Activated T-cell treated with anti-CD3 and anti-CD28 coated beads, Interleukin-2, amount 50 U/mL, for 72 hours (primary cell): ENCODE measurements around the gene CNTLN. TPM values are rescaled to one million over a fixed set of nuclear protein-coding genes. Genes with fewer than 3 reads are reported as not detected.
"Not testable (repeated sequence)": the region's sequence is repeated elsewhere in the genome, so short reads cannot be mapped to it uniquely, and the experiment has no call there.

Experiments
- ATAC-seq, 2 donors: fragments of 150-1000 bp; cut with Tn5 transposase; replicated peaks in 1 of 2; 2 replicates each; pipeline ENCODE4 v1.10.0; 2021; ENCODE audit warnings: moderate library complexity in 2 of 2, mild to moderate bottlenecking in 1 of 2
- DNase-seq, 2 donors: peaks; one replicate each; pipeline ENCODE4 v3.0.0; 2021 to 2022; ENCODE audit warnings: mixed read lengths in 1 of 2
- H3K27ac Mint-ChIP-seq: one replicate; pipeline ENCODE4 v1.8.0; 2022; ENCODE audit warnings: mild to moderate bottlenecking, moderate library complexity, mixed read lengths
- H3K27me3 Mint-ChIP-seq: one replicate; pipeline ENCODE4 v1.8.0; 2022; ENCODE audit warnings: low read depth, mixed read lengths
- H3K36me3 Mint-ChIP-seq, 2 donors: one replicate each; pipeline ENCODE4 v1.8.0; 2022; ENCODE audit warnings: mixed read lengths in 2 of 2, mild to moderate bottlenecking in 1 of 2; ENCODE audit not compliant: insufficient read depth in 2 of 2
- H3K4me1 Mint-ChIP-seq: one replicate; pipeline ENCODE4 v1.8.0; 2022; ENCODE audit warnings: low read depth, mixed read lengths
- H3K4me3 Mint-ChIP-seq, 2 donors: one replicate each; pipeline ENCODE4 v1.8.0; 2022; ENCODE audit warnings: mild to moderate bottlenecking in 2 of 2, mixed read lengths in 2 of 2, moderate library complexity in 2 of 2
- H3K9me3 Mint-ChIP-seq, 2 donors: one replicate each; pipeline ENCODE4 v1.8.0; 2022; ENCODE audit warnings: mixed read lengths in 2 of 2
- total RNA-seq, 2 donors: library from RNA; stranded (reverse); gene quantifications; one replicate each; pipeline ENCODE4 v1.2.3, GENCODE V29; 2022

CNTLN gene
- total RNA-seq, 2 donors from 2014 or later = 0.22 to 0.67 TPM

DNA sequence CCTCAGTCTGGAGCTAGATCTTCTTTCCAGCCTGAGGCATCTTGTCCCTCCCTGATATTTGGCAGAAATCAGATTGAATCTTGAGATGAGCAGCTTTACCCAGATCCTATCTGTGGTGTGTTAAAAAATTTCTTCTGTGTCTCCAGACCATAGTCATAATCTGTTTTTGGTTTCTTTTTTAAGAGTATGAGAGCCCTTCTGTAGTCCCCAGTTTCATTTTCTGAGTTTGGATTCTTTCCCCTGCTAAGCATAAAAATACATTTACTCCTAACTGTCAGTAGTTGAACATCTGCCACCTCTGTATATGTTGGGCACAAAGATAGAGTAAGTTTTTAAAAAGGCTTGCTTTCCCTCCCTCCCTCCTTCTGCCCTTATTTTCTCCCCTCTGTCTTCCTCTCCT is 137.7 kb downstream of the CNTLN start:
- H3K4me3 Mint-ChIP-seq = no peak overlapping the region
- H3K4me1 Mint-ChIP-seq = no peaks in the 10 kb centered on the region
- ATAC-seq (no peak), DNase-seq (no peak)
- no peaks in the 10 kb centered on the region for H3K27me3 Mint-ChIP-seq
- H3K27ac Mint-ChIP-seq = no peak overlapping the region
- peaks cover 5 to 9% of the 10 kb centered on the region in 2 donors for H3K9me3 Mint-ChIP-seq
- peaks cover 0 to 2% of the 10 kb centered on the region in 2 donors for H3K36me3 Mint-ChIP-seq

DNA sequence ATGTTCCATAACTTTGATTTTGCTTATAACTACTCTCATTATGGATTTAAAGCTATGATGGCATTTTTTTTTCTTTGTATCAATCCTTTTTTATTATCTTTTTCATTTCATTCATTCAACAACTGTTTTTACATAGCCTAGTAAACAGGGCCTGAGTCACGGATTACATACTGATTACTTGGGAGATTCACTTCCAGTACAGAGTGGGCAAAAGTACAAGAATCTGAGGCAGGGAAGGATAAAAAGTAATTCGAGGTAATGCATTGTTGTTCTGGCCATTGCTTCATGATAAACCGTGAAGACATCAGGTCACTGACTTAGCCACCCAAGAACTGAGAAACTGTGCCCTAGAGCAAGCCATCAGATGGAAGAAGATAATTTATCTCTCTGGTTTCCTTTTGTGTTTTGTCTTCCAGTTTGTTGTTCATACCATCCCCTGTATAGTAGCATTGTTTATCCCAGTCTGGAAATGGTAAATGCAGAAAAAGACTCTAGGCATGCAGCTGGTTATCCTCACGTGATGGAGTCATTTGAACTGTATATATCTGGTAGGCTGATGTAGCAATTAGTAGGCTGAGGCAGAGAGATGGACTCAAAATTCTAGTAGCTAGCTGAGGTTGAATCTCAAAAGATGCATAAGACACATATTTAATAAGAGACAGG is 145.6 kb downstream of the CNTLN start:
- H3K9me3 Mint-ChIP-seq = peaks cover 5 to 12% of the 10 kb centered on the region in 2 donors
- no peaks in the 10 kb centered on the region for H3K27me3 Mint-ChIP-seq
- H3K36me3 Mint-ChIP-seq = peaks cover 0 to 2% of the 10 kb centered on the region in 2 donors
- H3K4me1 Mint-ChIP-seq = no peaks in the 10 kb centered on the region
- H3K27ac Mint-ChIP-seq = no peak overlapping the region
- ATAC-seq = no peak
- no peak for DNase-seq
- H3K4me3 Mint-ChIP-seq = no peak overlapping the region

DNA sequence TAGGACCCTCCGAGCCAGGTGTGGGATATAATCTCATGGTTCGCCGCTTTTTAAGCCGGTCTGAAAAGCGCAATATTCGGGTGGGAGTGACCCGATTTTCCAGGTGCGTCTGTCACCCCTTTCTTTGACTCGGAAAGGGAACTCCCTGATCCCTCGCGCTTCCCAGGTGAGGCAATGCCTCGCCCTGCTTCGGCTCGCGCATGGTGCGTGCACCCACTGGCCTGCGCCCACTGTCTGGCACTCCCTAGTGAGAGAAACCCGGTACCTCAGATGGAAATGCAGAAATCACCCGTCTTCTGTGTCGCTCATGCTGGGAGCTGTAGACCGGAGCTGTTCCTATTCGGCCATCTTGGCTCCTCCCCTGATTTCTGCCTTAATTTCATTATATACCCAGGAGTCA is 155.8 kb downstream of the CNTLN start:
- not testable (repeated sequence) for ATAC-seq, H3K36me3 Mint-ChIP-seq, DNase-seq, H3K27ac Mint-ChIP-seq, H3K4me1 Mint-ChIP-seq, H3K4me3 Mint-ChIP-seq, H3K27me3 Mint-ChIP-seq
- peaks cover 15 to 17% of the 10 kb centered on the region in 2 donors for H3K9me3 Mint-ChIP-seq

DNA sequence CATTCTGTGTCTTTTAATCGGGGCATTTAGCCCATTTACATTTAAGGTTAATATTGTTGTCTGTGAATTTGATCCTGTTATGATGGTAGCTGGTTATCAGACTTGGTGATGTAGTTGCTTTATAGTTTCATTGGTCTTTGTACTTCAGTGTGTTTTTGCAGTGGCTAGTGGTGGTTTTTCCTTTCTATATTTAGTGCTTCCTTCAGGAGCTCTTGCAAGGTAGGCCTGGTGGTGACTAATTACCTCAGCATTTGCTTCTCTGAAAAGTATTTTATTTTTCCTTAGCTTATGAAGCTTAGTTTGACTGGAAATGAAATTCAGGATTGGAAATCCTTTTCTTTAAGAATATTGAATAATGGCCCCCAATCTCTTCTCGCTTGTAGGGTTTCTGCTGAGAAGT is 156.9 kb downstream of the CNTLN start:
- no peak for ATAC-seq
- H3K27ac Mint-ChIP-seq = no peak overlapping the region
- peaks cover 17 to 18% of the 10 kb centered on the region in 2 donors for H3K9me3 Mint-ChIP-seq
- H3K4me3 Mint-ChIP-seq = no peak overlapping the region
- no peak for DNase-seq
- H3K4me1 Mint-ChIP-seq = no peaks in the 10 kb centered on the region
- H3K36me3 Mint-ChIP-seq = peaks cover 4 to 6% of the 10 kb centered on the region in 2 donors
- H3K27me3 Mint-ChIP-seq = no peaks in the 10 kb centered on the region

DNA sequence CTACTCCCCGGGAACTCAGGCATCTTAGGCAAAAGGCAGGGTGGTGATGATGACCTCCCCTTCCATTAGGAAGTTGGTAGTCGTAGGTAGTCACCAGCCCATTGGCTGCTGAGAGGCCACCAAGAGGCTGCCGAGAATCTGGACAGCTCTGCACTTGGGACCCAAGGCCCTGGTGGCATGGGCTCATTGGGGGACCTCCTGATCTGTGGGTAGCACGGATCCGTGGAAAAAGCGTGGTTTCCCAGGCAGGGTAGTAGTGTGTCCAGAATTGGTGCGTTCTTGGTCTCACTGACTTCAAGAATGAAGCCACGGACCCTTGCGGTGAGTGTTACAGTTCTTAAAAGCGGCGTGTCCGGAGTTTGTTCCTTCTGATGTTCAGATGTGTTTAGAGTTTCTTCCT is 158.8 kb downstream of the CNTLN start:
- no peak overlapping the region for H3K4me3 Mint-ChIP-seq

DNA sequence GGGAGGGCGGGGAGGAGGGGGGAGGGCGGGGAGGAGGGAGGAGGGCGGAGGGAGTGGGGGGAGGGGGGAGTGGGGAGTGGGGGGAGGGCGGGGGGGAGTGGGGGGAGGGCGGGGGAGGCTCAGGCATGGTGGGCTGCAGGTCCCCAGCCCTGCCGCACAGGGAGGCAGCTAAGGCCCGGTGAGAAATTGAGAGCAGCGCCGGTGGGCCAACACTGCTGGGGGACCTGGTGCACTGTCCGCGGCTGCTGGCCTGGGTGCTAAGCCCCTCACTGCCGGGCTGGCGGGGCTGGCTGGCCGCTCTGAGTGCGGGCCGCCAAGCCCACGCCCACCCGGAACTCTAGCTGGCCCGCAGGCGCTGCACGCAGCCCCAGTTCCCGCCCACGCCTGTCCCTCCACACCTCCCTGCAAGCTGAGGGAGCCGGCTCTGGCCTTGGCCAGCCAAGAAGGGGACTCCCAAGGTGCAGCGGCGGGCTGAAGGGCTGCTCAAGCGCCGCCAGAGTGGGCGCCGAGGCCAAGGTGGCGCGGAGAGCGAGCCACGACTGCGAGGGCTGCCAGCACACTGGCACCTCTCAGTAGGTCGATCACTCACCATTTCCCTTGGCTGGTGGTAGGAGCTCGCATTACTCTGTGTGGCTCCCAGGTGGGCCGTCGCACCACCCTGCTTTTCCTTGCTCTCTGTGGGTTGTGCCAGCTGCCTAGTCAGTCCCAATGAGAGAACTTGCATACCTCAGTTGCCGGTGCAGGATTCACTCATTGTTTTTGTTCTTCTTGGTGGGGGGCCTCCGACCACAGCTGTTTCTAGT is 160.2 kb downstream of the CNTLN start:
- Mint-ChIP-seq H3K9me3 (peaks cover 17 to 18% of the 10 kb centered on the region in 2 donors), H3K27ac (no peak overlapping the region), H3K36me3 (peaks cover 4 to 6% of the 10 kb centered on the region in 2 donors), H3K4me1 (no peaks in the 10 kb centered on the region), H3K4me3 (no peak overlapping the region), H3K27me3 (no peaks in the 10 kb centered on the region)
- no peak for DNase-seq
- ATAC-seq = no peak

More for the DNA sequence above, 158.8 kb downstream of the CNTLN start:
- DNase-seq (no peak), ATAC-seq (no peak)
- peaks cover 4 to 6% of the 10 kb centered on the region in 2 donors for H3K36me3 Mint-ChIP-seq
- peaks cover 17 to 18% of the 10 kb centered on the region in 2 donors for H3K9me3 Mint-ChIP-seq
- H3K27ac Mint-ChIP-seq = no peak overlapping the region
- H3K27me3 Mint-ChIP-seq = no peaks in the 10 kb centered on the region
- no peaks in the 10 kb centered on the region for H3K4me1 Mint-ChIP-seq

DNA sequence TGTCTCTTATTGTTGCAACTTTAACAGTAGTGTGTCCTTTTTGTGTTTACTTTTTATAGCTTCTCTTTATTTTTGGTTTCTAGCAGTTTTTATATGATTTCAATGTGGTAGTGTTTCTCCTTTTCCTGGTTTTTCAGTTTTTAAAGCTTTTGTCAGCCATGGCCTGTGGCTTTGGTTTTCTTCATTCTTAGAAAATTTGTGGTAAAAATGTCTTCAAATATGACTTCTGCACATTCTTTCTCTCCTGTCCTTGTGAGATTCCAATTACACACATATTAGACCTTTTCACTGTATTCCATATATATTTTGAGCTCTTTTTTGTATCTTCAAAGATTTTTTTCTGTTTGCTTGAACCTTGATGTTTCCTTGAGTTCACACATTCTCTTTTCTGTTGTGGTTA is 180.5 kb downstream of the CNTLN start:
- Mint-ChIP-seq H3K4me1 (no peaks in the 10 kb centered on the region), H3K4me3 (no peak overlapping the region), H3K9me3 (peaks cover 0 to 7% of the 10 kb centered on the region in 2 donors), H3K36me3 (no peaks in the 10 kb centered on the region), H3K27ac (no peak overlapping the region), H3K27me3 (no peaks in the 10 kb centered on the region)
- DNase-seq (no peak), ATAC-seq (no peak)

DNA sequence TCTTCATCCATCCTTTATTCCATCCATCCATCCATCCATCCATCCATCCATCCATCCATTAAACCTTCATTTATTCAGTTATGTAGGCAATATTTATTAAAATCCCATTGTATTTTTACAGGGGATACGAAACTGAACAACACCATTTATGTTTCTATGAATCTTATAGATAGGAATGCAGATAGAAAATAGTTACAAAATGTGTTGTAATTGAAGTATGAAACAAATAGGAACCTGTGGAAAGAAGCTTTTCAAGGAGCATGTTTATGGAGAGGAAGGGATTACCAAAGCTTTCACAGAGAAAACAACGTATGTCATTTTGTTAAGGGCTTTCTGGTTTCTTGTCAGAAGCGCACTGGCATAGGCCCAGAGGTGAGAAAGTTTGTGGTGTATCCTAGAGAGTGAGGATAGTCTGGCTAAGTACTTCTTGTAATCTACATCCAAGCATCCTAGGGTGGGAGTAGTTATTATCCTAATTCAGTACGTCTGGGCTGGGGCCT is 184.0 kb downstream of the CNTLN start:
- Mint-ChIP-seq H3K36me3 (no peaks in the 10 kb centered on the region), H3K27ac (no peak overlapping the region), H3K27me3 (no peaks in the 10 kb centered on the region), H3K4me1 (no peaks in the 10 kb centered on the region), H3K9me3 (peaks cover 0 to 7% of the 10 kb centered on the region in 2 donors), H3K4me3 (no peak overlapping the region)
- DNase-seq (no peak), ATAC-seq (no peak)

DNA sequence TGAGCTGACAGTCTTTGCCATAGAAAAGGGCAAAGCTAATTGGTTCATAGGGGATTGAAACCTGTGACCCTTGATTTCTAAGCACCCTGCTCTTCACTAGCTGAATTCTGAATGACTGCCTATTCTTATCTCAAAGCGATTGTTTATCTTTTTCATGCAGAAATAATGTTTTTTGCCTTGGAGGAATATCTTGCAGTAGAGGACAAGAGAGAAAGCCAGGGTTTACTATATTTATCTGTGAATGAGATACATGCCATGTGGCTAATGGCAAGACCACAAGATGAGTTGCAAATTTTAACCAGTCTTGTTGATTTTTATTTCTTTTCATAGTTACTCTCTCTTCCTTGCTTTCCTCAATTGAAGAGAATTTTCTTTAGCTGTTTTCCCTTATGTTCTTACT is 185.0 kb downstream of the CNTLN start:
- DNase-seq (no peak), ATAC-seq (no peak)
- H3K27me3 Mint-ChIP-seq = no peaks in the 10 kb centered on the region
- no peak overlapping the region for H3K27ac Mint-ChIP-seq
- H3K4me1 Mint-ChIP-seq = no peaks in the 10 kb centered on the region
- no peak overlapping the region for H3K4me3 Mint-ChIP-seq
- peaks cover 0 to 7% of the 10 kb centered on the region in 2 donors for H3K9me3 Mint-ChIP-seq
- H3K36me3 Mint-ChIP-seq = no peaks in the 10 kb centered on the region

DNA sequence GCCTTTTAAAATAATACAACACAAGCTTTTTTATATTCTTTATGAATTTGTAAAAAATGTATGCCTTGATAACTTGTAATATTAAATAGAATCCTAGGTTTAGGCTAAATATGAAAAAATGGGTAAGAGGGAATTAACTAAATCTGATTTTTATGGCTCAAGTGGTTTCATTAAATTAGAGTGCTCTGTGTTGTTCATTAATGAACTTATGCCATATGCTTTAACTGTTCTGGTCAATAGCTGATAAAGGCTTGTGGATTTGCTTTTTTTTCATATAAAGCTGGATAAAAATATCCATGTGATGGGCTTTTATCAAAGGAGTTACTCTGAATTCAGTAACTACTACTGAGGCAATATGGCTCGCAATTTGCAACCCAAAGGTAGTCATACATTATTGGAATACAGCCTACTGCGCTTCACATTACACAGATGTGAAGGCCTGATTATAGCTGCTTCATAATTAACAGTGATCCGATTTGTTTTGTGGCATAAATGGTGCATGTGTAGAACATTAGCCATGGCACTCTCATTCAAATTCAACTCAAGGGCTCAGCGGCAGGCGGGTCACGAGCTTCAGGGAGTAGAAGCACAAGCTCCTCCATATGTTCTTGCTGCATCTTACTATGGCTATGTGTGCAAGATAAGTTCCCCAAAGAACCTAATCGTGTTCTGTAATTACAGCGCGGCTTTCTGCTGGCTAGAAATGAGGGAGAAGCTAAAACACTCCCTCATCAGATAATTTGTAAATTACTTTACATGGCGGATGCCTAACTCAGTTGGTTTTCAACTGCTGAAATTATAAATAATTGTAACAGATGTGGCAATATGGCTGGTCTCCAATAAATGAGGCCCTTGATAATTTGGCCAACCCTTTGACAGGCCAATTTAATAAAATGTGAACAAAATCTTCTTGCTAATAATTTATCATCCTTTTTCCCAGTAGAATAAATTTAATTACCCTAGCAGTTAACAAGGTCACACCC is 188.3 kb downstream of the CNTLN start:
- no peaks in the 10 kb centered on the region for H3K36me3 Mint-ChIP-seq
- ATAC-seq (no peak), DNase-seq (no peak)
- H3K27ac Mint-ChIP-seq = no peak overlapping the region
- peaks cover 0 to 3% of the 10 kb centered on the region in 2 donors for H3K9me3 Mint-ChIP-seq
- no peak overlapping the region for H3K4me3 Mint-ChIP-seq
- no peaks in the 10 kb centered on the region for H3K4me1 Mint-ChIP-seq
- no peaks in the 10 kb centered on the region for H3K27me3 Mint-ChIP-seq

DNA sequence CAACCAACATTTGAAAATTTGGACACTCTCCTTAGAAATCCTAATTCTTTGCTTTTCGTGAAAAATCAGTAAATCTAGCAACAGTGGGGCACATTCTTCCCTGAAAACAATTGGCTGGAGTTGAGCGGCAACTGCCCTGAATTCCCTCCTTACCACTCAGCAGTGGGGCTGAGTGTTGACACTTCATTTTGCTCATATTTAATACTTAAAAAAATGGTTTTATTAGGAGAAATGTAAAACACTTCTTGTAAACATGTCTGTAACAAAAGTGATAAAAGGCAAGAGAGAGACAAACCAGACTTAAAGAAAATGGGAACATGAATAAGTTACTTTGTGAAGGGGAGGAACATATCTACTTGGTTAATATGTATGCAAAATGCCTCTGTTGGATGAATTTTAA is 193.5 kb downstream of the CNTLN start:
- no peaks in the 10 kb centered on the region for H3K9me3 Mint-ChIP-seq
- H3K27me3 Mint-ChIP-seq = no peaks in the 10 kb centered on the region
- H3K36me3 Mint-ChIP-seq = no peaks in the 10 kb centered on the region
- no peak overlapping the region for H3K4me3 Mint-ChIP-seq
- no peak for DNase-seq
- no peak for ATAC-seq
- no peaks in the 10 kb centered on the region for H3K4me1 Mint-ChIP-seq
- no peak overlapping the region for H3K27ac Mint-ChIP-seq

DNA sequence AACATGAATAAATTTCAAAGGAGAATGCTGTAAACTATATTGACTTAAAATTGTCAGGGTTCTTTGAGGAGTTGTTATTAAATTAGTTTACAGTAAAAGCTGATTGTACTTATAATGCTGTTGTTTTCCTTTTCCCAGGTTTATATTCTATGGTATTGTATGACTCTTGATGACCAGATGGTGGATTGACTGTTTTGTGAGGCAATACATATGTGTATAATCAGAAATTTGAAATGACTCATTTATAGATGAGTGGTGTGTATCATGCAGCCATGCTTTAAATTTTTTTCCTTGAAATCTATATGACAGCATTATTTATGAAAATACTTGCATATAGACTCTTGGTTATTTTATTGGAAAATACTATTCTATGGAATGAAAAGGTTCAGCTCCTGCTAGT is 195.3 kb downstream of the CNTLN start:
- Mint-ChIP-seq H3K9me3 (no peaks in the 10 kb centered on the region), H3K36me3 (no peaks in the 10 kb centered on the region)
- ATAC-seq = no peak

DNA sequence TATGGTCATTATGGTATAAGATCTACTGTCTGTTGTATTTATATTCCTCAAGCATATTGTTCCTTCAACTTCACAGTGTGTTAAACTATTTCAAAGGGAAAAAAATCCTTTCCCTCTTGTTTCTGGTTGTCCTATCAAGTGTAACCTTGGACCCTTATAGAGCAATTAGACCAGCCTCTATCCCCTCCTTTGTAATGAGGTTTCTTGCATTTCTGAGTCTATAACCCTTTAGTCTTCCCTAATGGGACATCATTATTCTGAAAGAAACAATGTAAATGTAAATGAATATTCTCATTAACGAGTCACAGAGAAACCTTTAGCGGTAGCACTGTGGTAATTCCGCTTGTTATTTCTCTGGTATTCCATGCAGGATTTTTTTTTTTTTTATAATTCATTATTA is 197.3 kb downstream of the CNTLN start:
- Mint-ChIP-seq H3K4me1 (no peaks in the 10 kb centered on the region), H3K27me3 (no peaks in the 10 kb centered on the region), H3K4me3 (no peak overlapping the region), H3K9me3 (peaks cover 0 to 2% of the 10 kb centered on the region in 2 donors), H3K36me3 (no peaks in the 10 kb centered on the region), H3K27ac (no peak overlapping the region)
- no peak for DNase-seq
- ATAC-seq = no peak

More for the DNA sequence above, 195.3 kb downstream of the CNTLN start:
- DNase-seq = no peak
- H3K4me1 Mint-ChIP-seq = no peaks in the 10 kb centered on the region
- H3K27ac Mint-ChIP-seq = no peak overlapping the region
- no peak overlapping the region for H3K4me3 Mint-ChIP-seq
- H3K27me3 Mint-ChIP-seq = no peaks in the 10 kb centered on the region
